BE2C (cell line): Measurements from ENCODE around the gene XYLT1.

Source experiments
- DNase-seq: peaks from one replicate; pipeline ENCODE4 v3.0.0-alpha.2; 2020
- H3K27me3 ChIP-seq: fragments of 250-450 bp; sonication (Bioruptor Pico); 2 replicates; pipeline ENCODE4 v1.5.1; 2020; ENCODE audit warnings: mild to moderate bottlenecking
- H3K36me3 ChIP-seq: fragments of 250-450 bp; sonication (Bioruptor Pico); 2 replicates; pipeline ENCODE4 v1.5.1; 2020; ENCODE audit warnings: mild to moderate bottlenecking
- H3K4me1 ChIP-seq: fragments of 250-450 bp; sonication (Bioruptor Pico); 2 replicates; pipeline ENCODE4 v1.5.1; 2020
- H3K4me3 ChIP-seq: 2 replicates; pipeline ENCODE4 v1.5.1; 2011; ENCODE audit warnings: low read depth, low read length
- H3K9me3 ChIP-seq: fragments of 250-450 bp; sonication (Bioruptor Pico); 2 replicates; pipeline ENCODE4 v1.5.1; 2020
- TF ChIP-seq, protein P1 (sequence below): IDR thresholded peaks from 2 replicates; pipeline ENCODE4 v1.5.1; 2012; ENCODE audit warnings: mild to moderate bottlenecking, low read depth, low read length

XYLT1 gene

DNA sequence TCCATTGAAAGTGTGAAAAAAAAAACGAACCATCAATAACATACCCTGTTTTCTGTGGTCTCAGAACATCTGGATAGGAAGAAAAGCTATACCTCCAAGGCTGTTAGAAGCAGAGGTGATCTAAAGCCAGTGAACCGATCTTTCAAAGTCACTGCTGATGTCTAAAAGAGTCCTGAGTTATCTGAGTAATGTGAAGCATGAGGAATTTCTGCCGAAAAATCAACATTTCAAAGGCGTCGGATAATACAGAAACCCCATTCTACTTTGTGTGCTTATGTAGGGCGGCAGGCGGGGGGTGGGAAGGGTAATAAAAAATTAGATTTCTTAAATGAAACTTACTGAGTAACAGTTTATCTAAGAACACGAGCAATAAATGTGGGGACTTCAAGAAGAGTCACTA is 3.9 kb downstream of the XYLT1 start:
- Histone ChIP-seq H3K4me1 (no peaks in the 10 kb centered on the region), H3K9me3 (no peaks in the 10 kb centered on the region), H3K27me3 (peaks cover 24% of the 10 kb centered on the region), H3K36me3 (no peaks in the 10 kb centered on the region), H3K4me3 (no peak overlapping the region)
- TF ChIP-seq, protein P1, sequence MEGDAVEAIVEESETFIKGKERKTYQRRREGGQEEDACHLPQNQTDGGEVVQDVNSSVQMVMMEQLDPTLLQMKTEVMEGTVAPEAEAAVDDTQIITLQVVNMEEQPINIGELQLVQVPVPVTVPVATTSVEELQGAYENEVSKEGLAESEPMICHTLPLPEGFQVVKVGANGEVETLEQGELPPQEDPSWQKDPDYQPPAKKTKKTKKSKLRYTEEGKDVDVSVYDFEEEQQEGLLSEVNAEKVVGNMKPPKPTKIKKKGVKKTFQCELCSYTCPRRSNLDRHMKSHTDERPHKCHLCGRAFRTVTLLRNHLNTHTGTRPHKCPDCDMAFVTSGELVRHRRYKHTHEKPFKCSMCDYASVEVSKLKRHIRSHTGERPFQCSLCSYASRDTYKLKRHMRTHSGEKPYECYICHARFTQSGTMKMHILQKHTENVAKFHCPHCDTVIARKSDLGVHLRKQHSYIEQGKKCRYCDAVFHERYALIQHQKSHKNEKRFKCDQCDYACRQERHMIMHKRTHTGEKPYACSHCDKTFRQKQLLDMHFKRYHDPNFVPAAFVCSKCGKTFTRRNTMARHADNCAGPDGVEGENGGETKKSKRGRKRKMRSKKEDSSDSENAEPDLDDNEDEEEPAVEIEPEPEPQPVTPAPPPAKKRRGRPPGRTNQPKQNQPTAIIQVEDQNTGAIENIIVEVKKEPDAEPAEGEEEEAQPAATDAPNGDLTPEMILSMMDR = no peak
- DNase-seq = no peak

- TF ChIP-seq, protein P1 = no peak
- Histone ChIP-seq H3K27me3 (peaks cover 22% of the 10 kb centered on the region), H3K9me3 (no peaks in the 10 kb centered on the region), H3K4me1 (no peaks in the 10 kb centered on the region), H3K4me3 (no peak overlapping the region), H3K36me3 (no peaks in the 10 kb centered on the region)
- no peak for DNase-seq
Measured at GRCh38 chr16:17465460-17465859, 5.3 kb downstream of the XYLT1 start.

DNA sequence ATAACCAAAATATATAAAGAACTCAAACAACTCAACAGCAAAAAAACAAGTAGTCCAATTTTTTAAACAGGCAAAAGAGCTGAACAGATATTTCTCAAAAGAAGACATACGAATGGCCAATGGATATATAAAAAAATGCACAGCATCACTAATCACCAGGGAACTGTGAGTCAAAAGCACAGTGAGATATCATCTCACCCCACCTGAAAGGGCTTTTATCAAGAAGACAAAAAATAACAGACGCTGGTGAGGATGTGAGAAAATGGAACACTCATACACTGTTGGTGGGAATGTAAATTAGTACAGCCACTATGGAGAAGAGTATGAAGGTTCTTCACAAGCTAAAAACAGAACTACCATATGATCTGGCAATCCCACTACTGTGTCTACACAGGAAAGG is 7.4 kb downstream of the XYLT1 start:
- TF ChIP-seq, protein P1 = no peak
- no peak for DNase-seq
- H3K36me3 ChIP-seq = no peaks in the 10 kb centered on the region

DNA sequence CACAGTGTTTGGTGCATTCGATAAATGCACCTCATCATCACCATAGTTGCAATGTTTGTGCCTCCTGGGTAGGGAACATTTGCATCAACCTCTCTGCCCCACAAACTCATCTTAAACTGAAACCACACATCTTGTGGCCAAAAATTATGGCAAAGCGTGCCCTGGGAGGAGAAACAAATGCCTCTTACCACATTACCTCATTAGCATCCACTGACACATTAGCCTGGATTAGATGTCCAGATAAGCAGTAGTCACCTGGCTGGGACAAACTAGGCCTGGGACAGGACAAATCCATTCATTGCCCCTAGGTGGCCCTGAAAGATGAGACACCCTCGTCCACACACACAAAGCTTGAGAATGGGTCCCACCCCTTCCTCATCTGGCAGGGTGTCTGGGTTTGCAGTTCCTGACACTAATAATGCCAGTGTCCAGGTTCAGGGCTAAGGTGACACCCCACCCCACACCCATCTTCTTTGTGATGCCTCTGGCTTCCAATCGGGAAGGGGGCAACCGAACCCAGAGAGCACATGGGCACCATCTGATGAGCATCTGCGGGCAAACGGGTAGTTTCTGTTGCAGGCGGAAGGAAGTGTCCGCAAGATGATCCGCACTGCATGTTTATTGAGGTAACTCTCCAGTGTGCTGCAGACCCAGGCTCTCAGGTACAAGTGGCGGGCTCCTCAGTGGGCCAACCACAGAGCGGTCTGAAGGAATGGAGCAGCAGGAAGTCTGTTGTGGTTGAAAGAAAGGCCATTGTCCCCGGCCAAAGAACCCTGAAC is 8.6 kb downstream of the XYLT1 start:
- DNase-seq = no peak
- H3K36me3 ChIP-seq = no peaks in the 10 kb centered on the region
- no peak overlapping the region for H3K4me3 ChIP-seq
- TF ChIP-seq, protein P1 = no peak
- no peaks in the 10 kb centered on the region for H3K27me3 ChIP-seq
- H3K4me1 ChIP-seq = no peaks in the 10 kb centered on the region
- no peaks in the 10 kb centered on the region for H3K9me3 ChIP-seq

More for the DNA sequence above, 7.4 kb downstream of the XYLT1 start:
- peaks cover 1% of the 10 kb centered on the region for H3K27me3 ChIP-seq
- H3K4me3 ChIP-seq = no peak overlapping the region
- H3K4me1 ChIP-seq = no peaks in the 10 kb centered on the region
- H3K9me3 ChIP-seq = no peaks in the 10 kb centered on the region

- TF ChIP-seq, protein P1 = no peak
- H3K36me3 ChIP-seq = no peaks in the 10 kb centered on the region
- no peak for DNase-seq
- no peaks in the 10 kb centered on the region for H3K9me3 ChIP-seq
- no peaks in the 10 kb centered on the region for H3K4me1 ChIP-seq
- no peaks in the 10 kb centered on the region for H3K27me3 ChIP-seq
- no peak overlapping the region for H3K4me3 ChIP-seq
Measured at GRCh38 chr16:17460890-17461289, 9.9 kb downstream of the XYLT1 start.

- no peak for DNase-seq
- Histone ChIP-seq H3K4me1 (no peaks in the 10 kb centered on the region), H3K27me3 (no peaks in the 10 kb centered on the region), H3K9me3 (no peaks in the 10 kb centered on the region), H3K36me3 (no peaks in the 10 kb centered on the region), H3K4me3 (no peak overlapping the region)
- TF ChIP-seq, protein P1 = no peak
Measured at GRCh38 chr16:17459903-17460521, 10.7 kb downstream of the XYLT1 start.
